GM12801 (cell line): ENCODE results near the gene INHA.

Experiments
- TF ChIP-seq, protein P1 (sequence below): IDR thresholded peaks from one replicate; pipeline ENCODE4 v1.5.1; 2011; ENCODE audit warnings: control low read depth; ENCODE audit not compliant: insufficient read length; ENCODE audit errors: extremely low read depth

INHA gene

GRCh38 chr2:219574484-219575311 lies 2.6 kb downstream of the INHA start:
- TF ChIP-seq, protein P1, sequence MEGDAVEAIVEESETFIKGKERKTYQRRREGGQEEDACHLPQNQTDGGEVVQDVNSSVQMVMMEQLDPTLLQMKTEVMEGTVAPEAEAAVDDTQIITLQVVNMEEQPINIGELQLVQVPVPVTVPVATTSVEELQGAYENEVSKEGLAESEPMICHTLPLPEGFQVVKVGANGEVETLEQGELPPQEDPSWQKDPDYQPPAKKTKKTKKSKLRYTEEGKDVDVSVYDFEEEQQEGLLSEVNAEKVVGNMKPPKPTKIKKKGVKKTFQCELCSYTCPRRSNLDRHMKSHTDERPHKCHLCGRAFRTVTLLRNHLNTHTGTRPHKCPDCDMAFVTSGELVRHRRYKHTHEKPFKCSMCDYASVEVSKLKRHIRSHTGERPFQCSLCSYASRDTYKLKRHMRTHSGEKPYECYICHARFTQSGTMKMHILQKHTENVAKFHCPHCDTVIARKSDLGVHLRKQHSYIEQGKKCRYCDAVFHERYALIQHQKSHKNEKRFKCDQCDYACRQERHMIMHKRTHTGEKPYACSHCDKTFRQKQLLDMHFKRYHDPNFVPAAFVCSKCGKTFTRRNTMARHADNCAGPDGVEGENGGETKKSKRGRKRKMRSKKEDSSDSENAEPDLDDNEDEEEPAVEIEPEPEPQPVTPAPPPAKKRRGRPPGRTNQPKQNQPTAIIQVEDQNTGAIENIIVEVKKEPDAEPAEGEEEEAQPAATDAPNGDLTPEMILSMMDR = no peak

DNA sequence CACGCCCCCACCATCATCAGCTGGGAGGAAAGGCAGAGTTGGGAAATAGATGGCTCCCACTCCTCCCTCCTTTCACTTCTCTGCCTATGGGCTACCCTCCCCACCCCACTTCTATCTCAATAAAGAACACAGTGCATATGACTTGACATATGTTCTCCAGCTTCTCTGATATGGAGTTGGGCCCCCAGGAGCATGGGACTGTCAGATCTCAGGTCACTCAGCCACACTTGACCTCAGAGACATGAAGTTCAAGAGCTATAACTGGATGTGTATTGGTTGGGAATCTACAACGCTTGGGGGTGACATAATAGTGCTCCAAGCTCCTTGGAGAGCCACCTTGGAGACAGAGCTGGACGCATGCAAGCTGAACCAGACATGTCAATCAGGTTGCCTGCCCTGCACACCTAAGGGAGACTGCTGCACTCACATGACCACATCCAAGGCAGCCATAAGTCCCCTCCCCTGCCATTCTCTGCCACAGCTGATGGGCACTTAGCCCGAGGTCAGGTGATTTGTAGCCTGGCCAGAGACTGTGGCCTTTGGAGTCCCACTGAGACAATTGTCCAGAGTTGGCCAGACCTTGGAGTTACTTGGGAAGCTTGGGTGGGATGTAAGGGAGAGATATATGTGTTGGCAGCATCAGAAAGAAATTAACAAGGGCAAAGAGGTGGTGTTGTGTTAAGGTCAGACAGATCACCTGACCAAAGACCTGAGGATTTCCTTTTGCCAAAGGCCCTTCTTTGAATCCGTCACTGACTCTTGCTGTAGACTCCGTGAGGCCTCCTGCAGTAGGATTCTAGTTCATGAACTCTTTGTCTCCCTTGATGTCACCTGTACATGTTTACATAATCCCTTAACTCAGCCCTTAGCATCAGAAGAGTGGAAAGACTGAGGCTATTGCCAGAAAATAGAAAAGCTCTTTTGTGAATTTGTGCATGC lies 3.7 kb downstream of the INHA start:
- TF ChIP-seq, protein P1 = no peak

DNA sequence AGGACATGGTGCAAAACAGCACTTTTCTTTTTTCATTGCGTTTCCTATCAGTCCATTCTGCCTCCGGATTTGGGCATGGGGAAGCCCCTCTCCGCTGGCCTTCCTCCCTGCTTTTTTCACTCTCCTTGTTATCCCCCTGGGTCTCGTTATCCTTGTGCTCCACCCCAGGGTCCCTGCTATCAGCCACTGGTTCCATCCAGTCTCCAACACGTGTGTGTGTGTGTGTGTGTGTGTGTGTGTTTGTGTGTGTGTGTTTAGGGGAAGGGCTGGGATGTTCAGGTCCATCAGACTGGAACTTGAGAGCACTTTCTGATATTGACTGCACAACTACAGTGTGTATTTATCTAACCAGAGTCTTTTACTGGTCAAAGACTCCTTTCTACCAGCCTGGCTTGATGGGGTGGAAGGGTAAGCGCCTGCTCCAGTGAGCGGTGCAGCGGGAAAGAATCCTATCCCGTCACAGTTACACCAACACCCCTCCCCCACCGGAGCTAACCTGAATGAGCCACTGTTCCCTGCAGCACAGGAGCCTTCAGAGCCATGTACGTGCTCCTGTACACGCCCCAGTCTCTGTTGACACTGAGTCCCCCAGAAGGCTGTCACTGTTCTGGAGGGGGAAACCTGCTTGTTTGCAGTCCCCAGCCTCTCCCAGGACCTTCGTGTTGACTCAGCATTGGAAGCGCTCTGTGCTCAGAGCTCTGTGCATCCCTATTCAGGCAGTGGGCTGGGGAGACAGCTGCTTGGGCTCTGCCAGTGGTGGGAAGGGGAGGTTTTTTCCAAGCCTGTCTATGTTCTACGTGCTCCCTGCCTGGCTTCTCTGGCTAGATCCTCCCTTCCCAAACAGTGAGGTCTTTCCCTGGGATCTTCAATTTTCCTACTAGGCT lies 4.6 kb downstream of the INHA start:
- TF ChIP-seq, protein P1 = no peak

- TF ChIP-seq, protein P1 = no peak
Measured at GRCh38 chr2:219578811-219579613, 6.9 kb downstream of the INHA start.

DNA sequence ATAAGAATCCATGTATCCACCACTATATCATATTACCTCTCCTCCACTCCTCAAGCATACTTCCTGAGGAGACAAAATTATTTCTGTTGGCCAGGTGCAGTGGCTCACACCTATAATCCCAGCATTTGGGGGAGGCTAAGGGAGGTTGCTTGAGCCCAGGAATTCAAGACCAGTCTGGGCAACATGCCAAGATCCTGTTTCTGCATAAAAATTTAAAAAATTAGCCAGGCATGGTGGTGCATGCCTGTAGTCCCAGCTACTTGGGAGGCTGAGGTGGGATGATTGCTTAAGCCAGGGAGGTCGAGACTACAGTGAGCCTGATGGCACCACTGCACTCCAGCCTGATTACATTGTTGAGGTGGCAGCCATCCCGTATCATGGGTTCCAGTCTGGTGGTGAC lies 9.2 kb downstream of the INHA start:
- TF ChIP-seq, protein P1 = no peak

DNA sequence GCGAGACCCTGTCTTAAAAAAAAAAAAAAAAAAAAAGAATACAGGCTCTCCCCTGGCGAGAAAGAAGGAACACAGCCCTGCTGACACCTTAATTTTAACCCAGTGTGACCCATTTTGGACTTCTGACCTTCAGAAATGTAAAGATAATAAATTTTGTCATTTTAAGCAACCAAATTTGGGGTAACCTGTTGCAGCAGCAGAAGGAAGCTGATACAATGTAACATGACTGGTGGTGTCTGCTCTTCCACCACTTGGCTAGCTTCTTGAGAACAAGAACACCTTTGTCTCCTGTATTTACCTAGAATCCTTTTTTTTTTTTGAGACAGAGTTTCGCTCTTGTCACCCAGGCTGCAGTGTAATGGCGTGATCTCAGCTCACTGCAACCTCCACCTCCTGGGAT lies 19.0 kb downstream of the INHA start:
- TF ChIP-seq, protein P1 = no peak
